Glomerular endothelial cell (primary cell): ENCODE measurements around the gene LDLRAP1. TPM values are rescaled to one million over a fixed set of nuclear protein-coding genes. Genes with fewer than 3 reads are reported as not detected.
"Not testable (repeated sequence)": the region's sequence is repeated elsewhere in the genome, so short reads cannot be mapped to it uniquely, and the experiment has no call there.

Experiments used
- DNase-seq: peaks from one replicate; pipeline ENCODE4 v3.0.0-alpha.2; 2011; ENCODE audit warnings: low read depth, low spot score; ENCODE audit errors: extremely low read depth
- total RNA-seq: library from RNA; depleted of rRNA; stranded (reverse); fragments of >200 nt; gene quantifications from 2 replicates; pipeline ENCODE4 v1.2.3, GENCODE V29; 2015

Gene LDLRAP1
- total RNA-seq, 1 donor from 2014 or later, result 19.8 TPM

DNA sequence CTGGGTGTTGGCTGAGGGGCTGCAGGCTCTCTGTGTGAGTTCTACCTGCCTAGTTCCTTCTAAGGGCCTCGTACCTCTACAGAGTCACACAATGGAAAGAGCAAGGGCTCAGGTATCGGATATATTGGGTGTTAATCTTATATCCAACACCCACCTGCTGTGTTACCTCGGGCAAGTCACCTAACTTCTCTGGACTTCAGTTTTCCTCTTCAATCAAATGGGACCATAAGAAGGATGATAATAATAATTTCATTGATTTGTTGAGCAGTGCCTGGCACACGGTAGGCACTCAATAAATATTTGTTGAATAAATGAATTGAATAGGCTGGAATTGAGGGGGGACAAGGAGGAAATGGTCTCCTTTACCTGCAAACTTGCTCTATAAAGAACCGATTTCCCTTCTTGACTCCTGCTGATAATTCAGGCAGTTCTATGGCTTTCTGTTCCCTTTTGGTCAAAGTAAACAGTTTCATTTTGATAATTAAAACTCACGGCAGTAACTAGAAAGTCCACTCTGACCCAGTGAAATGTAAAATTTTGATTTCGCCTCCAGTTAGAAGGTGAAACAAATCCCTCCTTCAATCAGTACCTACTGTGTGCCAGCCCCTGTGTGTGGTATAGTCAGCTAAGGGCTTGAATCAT, 56.7 kb downstream of the LDLRAP1 start:
- no peak for DNase-seq

DNA sequence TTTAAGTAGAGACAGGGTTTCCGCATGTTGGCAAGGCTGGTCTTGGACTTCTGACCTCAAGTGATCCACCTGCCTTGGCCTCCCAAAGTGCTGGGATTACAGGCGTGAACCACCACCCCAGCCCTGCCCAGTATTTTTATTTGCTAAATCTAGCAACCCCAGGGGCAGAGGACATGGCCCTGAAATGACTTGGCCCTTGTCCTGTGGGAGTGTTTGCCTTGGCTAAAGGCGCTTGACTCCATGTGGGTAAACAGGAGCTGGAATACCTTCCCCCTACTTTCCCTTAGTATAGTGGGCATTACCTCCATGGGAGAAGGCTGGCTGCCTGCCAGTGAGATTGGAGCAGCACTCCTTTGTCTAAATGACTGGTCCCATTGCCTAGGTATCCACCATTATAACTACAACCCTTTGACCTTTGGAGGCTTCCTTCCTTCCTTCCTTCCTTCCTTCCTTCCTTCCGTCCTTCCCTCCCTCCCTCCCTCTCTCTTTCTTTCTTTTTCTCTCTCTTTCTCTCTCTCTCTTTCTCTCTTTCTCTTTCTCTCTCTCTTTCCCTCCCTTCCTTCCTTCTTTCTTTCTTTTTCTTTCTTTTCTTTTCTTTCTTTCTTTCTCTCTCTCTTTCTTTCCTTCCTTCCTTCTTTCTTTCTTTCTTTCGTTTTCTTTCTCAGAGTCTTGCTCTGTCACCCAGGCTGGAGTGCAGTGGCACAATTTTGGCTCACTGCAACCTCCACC, 57.7 kb downstream of the LDLRAP1 start:
- DNase-seq, result not testable (repeated sequence)

DNA sequence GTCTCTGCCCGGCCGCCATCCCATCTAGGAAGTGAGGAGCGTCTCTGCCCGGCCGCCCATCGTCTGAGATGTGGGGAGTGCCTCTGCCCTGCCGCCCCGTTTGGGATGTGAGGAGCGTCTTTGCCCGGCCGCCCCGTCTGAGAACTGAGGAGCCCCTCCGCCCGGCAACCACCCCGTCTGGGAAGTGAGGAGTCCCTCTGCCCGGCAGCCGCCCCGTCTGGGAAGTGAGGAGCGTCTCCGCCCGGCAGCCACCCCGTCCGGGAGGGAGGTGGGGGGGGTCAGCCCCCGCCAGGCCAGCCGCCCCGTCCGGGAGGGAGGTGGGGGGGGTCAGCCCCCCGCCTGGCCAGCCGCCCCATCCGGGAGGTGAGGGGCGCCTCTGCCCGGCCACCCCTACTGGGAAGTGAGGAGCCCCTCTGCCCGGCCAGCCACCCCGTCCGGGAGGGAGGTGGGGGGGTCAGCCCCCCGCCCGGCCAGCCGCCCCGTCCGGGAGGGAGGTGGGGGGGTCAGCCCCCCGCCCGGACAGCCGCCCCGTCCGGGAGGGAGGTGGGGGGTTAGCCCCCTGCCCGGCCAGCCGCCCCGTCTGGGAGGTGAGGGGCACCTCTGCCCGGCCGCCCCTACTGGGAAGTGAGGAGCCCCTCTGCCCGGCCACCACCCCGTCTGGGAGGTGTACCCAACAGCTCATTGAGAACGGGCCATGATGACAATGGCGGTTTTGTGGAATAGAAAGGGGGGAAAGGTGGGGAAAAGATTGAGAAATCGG, 60.6 kb downstream of the LDLRAP1 start:
- not testable (repeated sequence) for DNase-seq

- DNase-seq, result no peak
Observed at GRCh38 chr1:25607123-25607522, 63.7 kb downstream of the LDLRAP1 start.

GRCh38 chr1:25608488-25609178, 65.2 kb downstream of the LDLRAP1 start:
- peak; percentile 10 for DNase-seq

DNA sequence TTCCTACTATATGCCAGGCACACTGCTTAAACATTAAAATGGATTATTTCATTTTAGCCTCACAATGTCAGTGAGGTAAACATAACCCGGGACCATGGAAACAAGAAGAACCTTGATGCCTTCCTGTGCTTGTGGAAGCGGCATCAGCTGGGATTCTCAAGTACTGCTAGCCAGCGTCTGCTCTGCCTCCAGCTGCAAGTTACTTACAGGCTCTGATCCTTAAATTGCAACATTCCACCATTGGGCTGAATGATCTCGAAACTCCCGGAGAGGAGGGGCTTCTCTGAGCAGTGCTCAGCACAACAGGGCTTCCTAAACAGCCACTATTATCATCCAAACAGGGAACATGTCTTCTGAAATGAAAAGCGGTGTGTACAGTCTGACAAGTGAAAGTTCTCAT, 66.5 kb downstream of the LDLRAP1 start:
- no peak for DNase-seq

GRCh38 chr1:25610822-25611630, 67.6 kb downstream of the LDLRAP1 start:
- no peak for DNase-seq

DNA sequence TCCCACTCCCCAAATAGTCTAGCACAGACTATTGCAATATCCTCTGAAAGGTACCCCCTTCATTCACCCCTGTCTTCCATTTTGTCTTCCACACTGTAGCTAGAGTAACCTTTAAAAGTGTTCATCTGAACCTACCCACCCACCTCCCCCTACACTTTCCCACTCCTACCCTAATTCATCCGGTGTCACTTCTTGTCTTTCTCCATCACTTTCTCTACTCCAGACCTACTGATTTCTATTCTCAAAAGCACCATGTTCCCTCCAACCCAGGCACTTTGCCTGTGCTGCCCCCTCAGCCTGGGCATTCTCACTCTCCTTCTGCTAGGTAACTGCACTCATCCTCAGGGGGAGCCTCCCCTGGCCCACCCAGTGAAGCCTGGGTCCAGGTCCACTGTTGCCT, 68.4 kb downstream of the LDLRAP1 start:
- no peak for DNase-seq

DNA sequence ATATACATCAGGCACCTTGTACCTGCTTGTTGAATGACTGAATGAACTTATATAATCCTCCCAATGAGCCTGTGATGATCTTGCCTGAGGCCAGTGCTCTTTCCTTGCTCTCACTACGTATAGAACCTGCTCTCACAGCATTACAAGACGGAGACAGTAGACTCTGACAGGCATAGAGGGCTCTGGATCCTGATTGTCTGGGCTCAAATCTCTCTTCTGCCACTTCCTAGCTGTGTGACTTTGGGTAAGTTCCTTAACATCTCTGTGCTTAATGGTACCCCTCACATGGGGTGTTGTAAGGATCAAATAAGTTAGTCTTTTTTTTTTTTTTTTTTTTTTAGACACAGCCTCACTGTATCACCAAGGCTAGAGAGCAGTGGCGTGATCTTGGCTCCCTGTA, 69.0 kb downstream of the LDLRAP1 start:
- no peak for DNase-seq

DNA sequence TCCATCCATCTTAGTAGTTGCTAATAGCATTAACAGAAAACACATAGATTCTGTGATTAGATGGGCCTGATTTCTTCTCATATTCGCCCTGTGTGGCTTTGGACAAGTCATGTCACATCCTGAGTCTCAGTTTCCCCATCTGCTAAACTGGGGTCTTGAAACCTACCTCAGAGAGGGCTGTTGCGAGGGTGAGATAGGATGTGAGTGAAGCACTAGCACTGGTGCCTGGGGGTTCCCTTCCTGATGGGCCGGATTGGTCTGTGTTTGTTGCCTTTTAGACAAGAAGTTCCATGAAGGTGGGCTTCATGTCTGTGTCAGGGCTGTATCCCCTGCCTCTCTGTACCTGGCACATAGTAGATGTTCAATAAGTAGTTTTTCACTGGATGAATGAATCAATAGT, 69.7 kb downstream of the LDLRAP1 start:
- no peak for DNase-seq

DNA sequence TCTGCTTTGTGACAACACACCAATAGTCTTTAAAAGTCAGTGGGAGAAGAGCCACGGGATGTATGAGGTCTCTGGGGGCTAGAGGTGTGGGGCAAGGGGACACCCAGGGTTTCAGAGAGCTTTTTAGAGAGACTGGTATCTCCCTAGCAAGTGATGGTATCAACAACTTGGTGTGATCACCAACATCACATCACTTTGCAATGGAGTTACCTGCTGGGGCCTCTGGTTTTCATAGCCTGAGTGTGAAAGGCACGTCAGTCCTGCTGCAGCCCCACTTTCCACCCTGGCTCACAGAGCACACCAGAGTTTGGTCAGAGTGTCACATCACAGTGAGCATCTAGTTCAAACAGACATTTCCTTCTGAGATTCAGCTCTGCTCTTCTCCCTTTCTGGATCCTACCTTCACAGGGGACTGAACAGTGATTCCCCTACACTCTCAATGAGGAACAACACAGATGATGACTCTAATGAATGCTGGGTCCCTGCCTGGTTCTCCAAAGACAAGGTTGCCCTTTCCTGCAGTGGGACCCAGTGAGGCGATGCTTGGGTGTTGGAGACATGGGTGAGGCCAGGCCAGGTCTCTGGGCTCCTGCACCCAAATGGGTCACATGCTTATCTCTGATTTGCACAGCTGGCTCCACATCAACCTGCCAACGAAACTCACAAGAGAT, 71.2 kb downstream of the LDLRAP1 start:
- no peak for DNase-seq

DNA sequence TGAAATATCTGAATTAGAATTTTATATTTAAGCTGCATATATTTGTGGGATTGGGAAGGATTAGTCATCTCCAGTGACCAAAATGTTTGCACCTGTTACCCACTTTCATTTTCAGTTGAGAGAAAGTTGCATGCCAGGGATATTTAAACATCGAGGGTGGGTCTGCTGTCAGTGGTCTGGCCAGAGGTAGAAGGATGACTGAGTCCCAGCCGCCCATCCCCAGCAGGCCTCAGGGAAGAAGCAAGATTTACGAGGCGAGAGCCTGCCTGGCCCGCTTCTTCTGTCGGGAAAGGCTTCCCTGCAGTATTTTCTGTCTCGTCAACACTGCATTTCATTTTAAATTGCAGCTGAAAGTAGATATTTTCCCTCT, 71.8 kb downstream of the LDLRAP1 start:
- no peak for DNase-seq

DNA sequence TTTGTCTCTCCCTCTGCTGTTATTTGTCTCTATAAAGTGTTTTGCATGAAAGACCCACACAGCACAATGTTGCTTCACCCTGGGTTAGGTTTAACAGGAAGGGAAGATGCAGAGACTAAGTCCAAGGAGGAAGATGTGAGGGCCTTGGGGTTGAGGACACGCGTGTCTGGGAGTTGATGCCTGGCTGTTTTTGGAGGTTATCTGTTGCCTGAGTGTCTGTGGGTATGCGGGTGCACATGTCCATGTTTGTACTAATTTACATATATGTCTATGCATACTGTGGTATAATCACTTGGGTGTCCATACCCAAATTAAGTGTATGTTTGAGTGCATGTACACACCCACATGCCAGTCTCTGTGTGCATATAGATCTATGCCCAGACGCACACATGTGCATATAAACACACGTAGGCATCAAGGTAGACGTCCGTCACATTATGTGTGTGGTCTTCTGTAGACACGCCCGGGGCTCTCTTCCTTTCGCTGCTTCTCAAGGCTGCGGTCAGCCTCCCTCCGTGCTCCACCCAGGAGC, 72.2 kb downstream of the LDLRAP1 start:
- no peak for DNase-seq

DNA sequence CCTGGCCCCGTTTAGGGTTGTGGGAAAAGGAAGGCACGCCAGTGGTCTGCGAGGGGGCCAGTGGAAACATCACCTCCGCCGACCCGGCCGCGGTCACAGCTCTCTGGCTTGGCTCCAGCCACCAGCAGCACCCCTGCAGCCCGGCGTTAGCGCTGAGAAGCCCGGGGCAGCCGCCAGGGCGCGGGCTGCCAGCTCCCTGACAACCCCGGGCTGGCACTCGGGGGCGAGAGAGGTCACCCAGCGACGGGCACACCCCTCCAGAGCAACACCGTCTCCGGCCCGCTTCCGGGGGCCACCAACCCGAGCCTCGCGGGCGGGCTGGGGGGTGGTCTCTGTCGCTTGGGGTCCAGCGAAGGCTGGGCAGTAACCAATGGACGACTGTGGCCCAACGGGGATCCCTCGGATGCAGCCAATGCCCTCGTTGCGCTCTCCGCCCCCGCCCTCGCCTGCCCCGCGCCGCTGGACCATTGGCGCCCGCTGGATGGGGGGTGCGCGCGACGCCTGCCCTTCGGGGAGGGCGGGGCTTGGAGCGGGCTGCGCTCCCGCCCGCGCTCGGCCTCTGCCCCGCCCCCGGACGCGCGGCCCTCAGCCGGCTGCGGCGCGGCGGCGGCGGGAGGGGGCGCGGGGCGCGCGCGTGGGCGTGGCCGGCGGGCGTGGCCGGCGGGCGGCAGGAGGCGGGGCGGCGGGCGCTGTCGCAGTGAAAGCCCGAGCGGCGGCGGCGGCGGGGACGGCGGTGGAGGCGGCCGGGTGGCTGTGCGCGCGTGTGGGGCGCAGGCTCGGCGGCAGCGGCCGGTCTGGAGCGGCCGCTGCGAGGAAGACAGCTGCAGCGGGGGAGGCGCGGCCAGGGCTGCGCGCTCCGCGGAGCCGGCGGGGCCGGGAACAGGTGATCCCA, 72.9 kb downstream of the LDLRAP1 start, which contains the start of gene MAN1C1:
TSS of gene MAN1C1 (plus strand) at position 697 of the 892 bp plus-strand sequence. CDS start 1,007 bp downstream, outside the sequence.
- no peak for DNase-seq

DNA sequence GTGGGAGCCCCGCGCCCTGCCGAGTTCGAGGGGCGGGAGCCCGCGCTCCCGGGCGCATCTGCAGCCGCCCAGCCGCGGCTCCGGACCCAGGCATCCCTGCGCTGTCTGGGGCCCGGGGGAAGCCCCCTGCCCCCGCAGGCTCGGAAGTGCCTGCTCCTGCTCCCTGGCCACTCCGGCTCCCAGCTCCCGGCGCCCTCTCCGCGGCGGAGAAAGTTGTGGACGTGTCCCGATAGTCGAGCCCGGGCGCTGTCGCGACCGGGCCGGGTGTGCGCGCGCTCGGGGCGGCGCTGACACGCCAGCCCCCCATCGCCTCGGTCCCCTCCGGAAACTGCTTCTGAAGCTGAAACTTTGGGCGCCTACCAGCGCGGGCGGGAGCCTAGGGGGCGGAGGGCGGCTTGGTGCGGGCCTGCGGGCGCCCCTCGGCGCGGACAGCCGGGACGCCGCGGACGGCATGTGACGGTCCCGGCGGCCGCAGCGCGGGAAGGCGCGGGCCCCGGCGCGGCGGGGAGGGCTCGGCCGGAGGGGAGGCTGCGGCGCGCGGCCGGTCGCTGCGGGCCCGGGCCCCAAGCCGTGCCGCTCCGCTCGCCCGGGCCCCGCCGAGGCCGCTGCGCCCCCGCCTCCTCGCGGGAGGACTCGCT, 73.7 kb downstream of the LDLRAP1 start:
- DNase-seq, result no peak

GRCh38 chr1:25617625-25618432, 74.4 kb downstream of the LDLRAP1 start:
- DNase-seq, result no peak

- no peak for DNase-seq
Observed at GRCh38 chr1:25618433-25618808, 75.0 kb downstream of the LDLRAP1 start.
